ENCODE data around the gene CYB5RL. TPM values are rescaled to one million over a fixed set of nuclear protein-coding genes. Genes with fewer than 3 reads are reported as not detected.
A peak's percentile ranks its signal among the peaks of the same experiment; 100 is the strongest.
"Not testable (repeated sequence)": the region's sequence is repeated elsewhere in the genome, so short reads cannot be mapped to it uniquely, and the experiment has no call there.

CYB5RL gene
- total RNA-seq, 5 donors from 2014 or later (not counting 1 experiment from before 2014, with no cell fraction given): 5.7 to 11.5 (median 10.0) TPM

GRCh38 chr1:54237586-54237985, 37.8 kb upstream of the CYB5RL start:
- WGBS (ENCODE audit: insufficient coverage): 92% methylated on average over 7 of the region's 10 CpGs
- Histone ChIP-seq H3K27me3 (replicated peaks in 1 of 2; ENCODE audit: control insufficient read depth in 2 of 2, extremely low read depth in 1 of 2, insufficient read depth in 2 of 2, low read length in 1 of 2) (no peaks in the 10 kb centered on the region), H3K27ac (ENCODE audit: low read length) (no peak overlapping the region), H3K9me3 (no peaks in the 10 kb centered on the region), H3K4me1 (ENCODE audit: control insufficient read depth in 1 of 2, extremely low read depth in 1 of 2, insufficient read depth in 2 of 2, low read length in 2 of 2) (no peaks in the 10 kb centered on the region), H3K4me3 (ENCODE audit: control insufficient read depth in 1 of 2, extremely low read depth in 1 of 2, low read length in 1 of 2) (no peak overlapping the region), H3K36me3 (ENCODE audit: control insufficient read depth in 2 of 2, extremely low read depth in 1 of 2, insufficient read depth in 1 of 2, low read length in 1 of 2) (peaks cover 10 to 56% of the 10 kb centered on the region in 2 donors)
- DNase-seq: no peak
- no peak overlapping the region for H3K4me3 Mint-ChIP-seq
- no peaks in the 10 kb centered on the region for H3K9me3 Mint-ChIP-seq
- H3K27me3 Mint-ChIP-seq: no peaks in the 10 kb centered on the region
- POLR2A ChIA-PET: no interaction called here
- peaks cover 23% of the 10 kb centered on the region for H3K36me3 Mint-ChIP-seq
- CTCF ChIA-PET: no interaction called here
- no peak overlapping the region for H3K27ac Mint-ChIP-seq
- ATAC-seq (replicated peaks in 1 of 4): no peak
- no peaks in the 10 kb centered on the region for H3K4me1 Mint-ChIP-seq

DNA sequence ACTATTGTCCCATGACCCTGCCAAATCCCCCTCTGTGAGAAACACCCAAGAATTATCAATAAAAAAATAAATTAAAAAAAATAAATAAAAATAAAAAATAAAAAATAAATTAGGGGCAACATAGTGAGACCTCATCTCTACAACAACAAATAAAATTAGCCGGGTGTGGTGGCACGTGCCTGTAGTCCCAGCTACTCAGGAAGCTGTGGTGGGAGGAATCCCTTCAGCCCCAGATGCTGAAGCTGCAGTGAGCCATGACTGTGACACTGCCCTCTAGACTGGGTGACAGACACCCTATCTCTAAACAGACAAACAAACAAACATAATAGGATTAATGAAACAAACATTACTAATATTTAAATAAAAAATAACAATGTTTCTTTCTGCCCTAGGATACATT, 34.5 kb upstream of the CYB5RL start:
- Mint-ChIP-seq H3K9me3 (no peaks in the 10 kb centered on the region), H3K4me3 (no peak overlapping the region), H3K36me3 (peaks cover 26% of the 10 kb centered on the region), H3K27ac (no peak overlapping the region), H3K27me3 (no peaks in the 10 kb centered on the region), H3K4me1 (peaks cover 3 to 19% (median 11%) of the 10 kb centered on the region in 3 donors)
- Histone ChIP-seq H3K4me3 (ENCODE audit: control insufficient read depth in 1 of 2, extremely low read depth in 1 of 2, low read length in 1 of 2) (no peak overlapping the region), H3K4me1 (ENCODE audit: control insufficient read depth in 1 of 2, extremely low read depth in 1 of 2, insufficient read depth in 2 of 2, low read length in 2 of 2) (no peaks in the 10 kb centered on the region), H3K27me3 (replicated peaks in 1 of 2; ENCODE audit: control insufficient read depth in 2 of 2, extremely low read depth in 1 of 2, insufficient read depth in 2 of 2, low read length in 1 of 2) (no peaks in the 10 kb centered on the region), H3K9me3 (no peaks in the 10 kb centered on the region), H3K27ac (ENCODE audit: low read length) (no peak overlapping the region), H3K36me3 (ENCODE audit: control insufficient read depth in 2 of 2, extremely low read depth in 1 of 2, insufficient read depth in 1 of 2, low read length in 1 of 2) (peaks cover 6 to 37% of the 10 kb centered on the region in 2 donors)
- ChIA-PET POLR2A (no interaction called here), CTCF (no interaction called here)
- no peak for DNase-seq
- no CpG with 5 or more reads among the region's 2 CpGs for WGBS (ENCODE audit: insufficient coverage)
- no peak for ATAC-seq (replicated peaks in 1 of 4)

- H3K9me3 ChIP-seq; CTCF ChIA-PET; H3K27ac Mint-ChIP-seq; ATAC-seq (replicated peaks in 1 of 4); H3K4me1 ChIP-seq (ENCODE audit: control insufficient read depth in 1 of 2, extremely low read depth in 1 of 2, insufficient read depth in 2 of 2, low read length in 2 of 2); H3K9me3 Mint-ChIP-seq; H3K27me3 Mint-ChIP-seq; H3K4me3 ChIP-seq (ENCODE audit: control insufficient read depth in 1 of 2, extremely low read depth in 1 of 2, low read length in 1 of 2); POLR2A ChIA-PET; H3K4me3 Mint-ChIP-seq; H3K27me3 ChIP-seq (replicated peaks in 1 of 2; ENCODE audit: control insufficient read depth in 2 of 2, extremely low read depth in 1 of 2, insufficient read depth in 2 of 2, low read length in 1 of 2); H3K27ac ChIP-seq (ENCODE audit: low read length); DNase-seq: not testable (repeated sequence)
- Mint-ChIP-seq H3K4me1 (peaks cover 7 to 22% (median 13%) of the 10 kb centered on the region in 3 donors), H3K36me3 (peaks cover 23% of the 10 kb centered on the region)
- WGBS (ENCODE audit: insufficient coverage): 96% methylated on average over 4 of the region's 33 CpGs
- peaks cover 3 to 30% of the 10 kb centered on the region in 2 donors for H3K36me3 ChIP-seq (ENCODE audit: control insufficient read depth in 2 of 2, extremely low read depth in 1 of 2, insufficient read depth in 1 of 2, low read length in 1 of 2)
Observed at GRCh38 chr1:54233196-54233595, 33.4 kb upstream of the CYB5RL start.

DNA sequence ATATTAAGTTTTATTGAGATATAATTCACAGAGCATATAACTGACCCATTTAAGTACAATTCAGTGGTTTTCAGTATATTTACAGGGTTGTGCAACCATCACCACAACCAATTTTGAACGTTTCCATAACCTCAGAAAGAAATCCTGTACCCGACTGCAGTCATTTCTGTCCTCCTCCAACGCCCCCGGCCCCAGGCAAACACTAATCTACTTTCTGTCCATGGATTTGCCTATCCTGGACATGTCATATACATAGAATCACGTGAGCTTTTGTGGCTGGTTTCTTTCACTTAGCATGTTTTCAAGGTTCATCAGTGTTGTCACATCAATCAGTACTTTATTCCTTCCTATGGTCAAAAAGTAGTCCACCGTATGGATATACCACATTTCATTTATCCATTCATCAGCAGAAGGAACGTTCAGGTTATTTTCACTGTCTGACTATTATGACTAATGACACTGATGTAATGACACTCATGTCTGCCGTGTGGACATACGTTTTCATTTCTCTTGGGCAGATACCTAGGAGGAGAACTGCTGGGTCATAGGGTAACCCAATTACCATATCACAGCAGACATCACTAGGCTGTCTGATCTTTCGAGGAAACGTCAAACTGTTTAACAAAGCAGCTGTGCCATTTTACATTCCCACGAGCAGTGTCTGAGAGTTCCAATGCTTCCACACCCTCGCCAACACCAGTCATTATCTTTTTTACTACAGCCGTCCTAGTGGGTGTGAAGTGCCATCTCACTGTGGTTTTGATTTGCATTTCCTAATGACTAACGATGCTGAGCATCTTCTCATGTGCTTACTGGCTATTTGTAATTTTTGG, 30.9 kb upstream of the CYB5RL start:
- Histone ChIP-seq H3K27ac (ENCODE audit: low read length) (no peak overlapping the region), H3K27me3 (replicated peaks in 1 of 2; ENCODE audit: control insufficient read depth in 2 of 2, extremely low read depth in 1 of 2, insufficient read depth in 2 of 2, low read length in 1 of 2) (no peaks in the 10 kb centered on the region), H3K36me3 (ENCODE audit: control insufficient read depth in 2 of 2, extremely low read depth in 1 of 2, insufficient read depth in 1 of 2, low read length in 1 of 2) (peaks cover 0 to 12% of the 10 kb centered on the region in 2 donors), H3K4me1 (ENCODE audit: control insufficient read depth in 1 of 2, extremely low read depth in 1 of 2, insufficient read depth in 2 of 2, low read length in 2 of 2) (no peaks in the 10 kb centered on the region), H3K9me3 (no peaks in the 10 kb centered on the region), H3K4me3 (ENCODE audit: control insufficient read depth in 1 of 2, extremely low read depth in 1 of 2, low read length in 1 of 2) (no peak overlapping the region)
- peak in 1 of 35 experiments; percentile 23 for DNase-seq
- Mint-ChIP-seq H3K27me3 (no peaks in the 10 kb centered on the region), H3K9me3 (no peaks in the 10 kb centered on the region), H3K36me3 (peaks cover 13% of the 10 kb centered on the region), H3K4me3 (no peak overlapping the region), H3K27ac (peak overlapping the region; percentile 37 to 68), H3K4me1 (peaks cover 7 to 22% (median 13%) of the 10 kb centered on the region in 3 donors)
- ATAC-seq (replicated peaks in 1 of 4): peak in 2 of 4 experiments; percentile 29 to 35
- 67% methylated on average over 4 of the region's 15 CpGs for WGBS (ENCODE audit: insufficient coverage)
- CTCF ChIA-PET: no interaction called here
- POLR2A ChIA-PET: no interaction called here

DNA sequence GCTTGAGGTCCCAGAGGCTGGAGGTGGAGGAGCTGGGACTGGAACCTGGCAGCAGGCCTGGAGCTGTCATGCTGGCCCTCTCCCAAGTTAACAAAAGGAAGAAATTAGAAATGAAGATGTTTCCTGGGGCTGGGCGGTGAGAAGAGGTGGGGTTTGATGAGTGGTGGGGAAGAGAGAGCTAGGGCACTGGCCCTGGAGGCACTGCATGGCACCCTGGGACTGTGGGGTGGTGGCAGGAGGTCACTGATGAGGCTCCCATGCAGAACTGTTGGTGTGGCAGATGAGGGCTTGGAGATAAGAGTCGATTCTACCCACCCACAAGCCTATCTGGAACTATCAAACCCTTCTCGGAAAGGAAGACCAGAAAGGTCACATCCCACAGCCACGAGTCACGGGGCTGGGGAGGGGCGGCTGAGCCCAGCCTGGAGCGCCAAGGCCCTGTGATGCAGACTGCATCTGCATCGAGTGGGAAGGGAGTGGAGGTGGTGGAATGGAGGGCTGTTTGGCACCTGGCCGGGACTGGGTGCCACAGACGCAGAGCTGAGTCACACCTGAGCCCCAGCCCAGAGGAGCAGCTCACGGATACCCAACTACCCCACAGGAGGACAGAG, 29.6 kb upstream of the CYB5RL start:
- POLR2A ChIA-PET: no interaction called here
- WGBS (ENCODE audit: insufficient coverage): 86% methylated on average over 3 of the region's 11 CpGs
- CTCF ChIA-PET: no interaction called here
- Histone ChIP-seq H3K4me1 (ENCODE audit: control insufficient read depth in 1 of 2, extremely low read depth in 1 of 2, insufficient read depth in 2 of 2, low read length in 2 of 2) (no peaks in the 10 kb centered on the region), H3K27ac (ENCODE audit: low read length) (no peak overlapping the region), H3K4me3 (ENCODE audit: control insufficient read depth in 1 of 2, extremely low read depth in 1 of 2, low read length in 1 of 2) (no peak overlapping the region), H3K9me3 (no peaks in the 10 kb centered on the region), H3K36me3 (ENCODE audit: control insufficient read depth in 2 of 2, extremely low read depth in 1 of 2, insufficient read depth in 1 of 2, low read length in 1 of 2) (peaks cover 0 to 15% of the 10 kb centered on the region in 2 donors), H3K27me3 (replicated peaks in 1 of 2; ENCODE audit: control insufficient read depth in 2 of 2, extremely low read depth in 1 of 2, insufficient read depth in 2 of 2, low read length in 1 of 2) (no peaks in the 10 kb centered on the region)
- Mint-ChIP-seq H3K4me3 (no peak overlapping the region), H3K9me3 (no peaks in the 10 kb centered on the region), H3K36me3 (peaks cover 16% of the 10 kb centered on the region), H3K4me1 (peaks cover 7 to 22% (median 13%) of the 10 kb centered on the region in 3 donors), H3K27ac (peak overlapping the region; percentile 48 to 72), H3K27me3 (no peaks in the 10 kb centered on the region)
- ATAC-seq (replicated peaks in 1 of 4) (peak in 3 of 4 experiments; percentile 20 to 49 (median 27)), DNase-seq (no peak)

GRCh38 chr1:54228638-54229079, 28.8 kb upstream of the CYB5RL start:
- CTCF ChIA-PET: no interaction called here

More at GRCh38 chr1:54228638-54229079, 28.8 kb upstream of the CYB5RL start:
- Histone ChIP-seq H3K4me1 (ENCODE audit: control insufficient read depth in 1 of 2, extremely low read depth in 1 of 2, insufficient read depth in 2 of 2, low read length in 2 of 2) (no peaks in the 10 kb centered on the region), H3K9me3 (no peaks in the 10 kb centered on the region), H3K4me3 (ENCODE audit: control insufficient read depth in 1 of 2, extremely low read depth in 1 of 2, low read length in 1 of 2) (no peak overlapping the region), H3K27ac (ENCODE audit: low read length) (no peak overlapping the region), H3K27me3 (replicated peaks in 1 of 2; ENCODE audit: control insufficient read depth in 2 of 2, extremely low read depth in 1 of 2, insufficient read depth in 2 of 2, low read length in 1 of 2) (no peaks in the 10 kb centered on the region), H3K36me3 (ENCODE audit: control insufficient read depth in 2 of 2, extremely low read depth in 1 of 2, insufficient read depth in 1 of 2, low read length in 1 of 2) (peaks cover 0 to 19% of the 10 kb centered on the region in 2 donors)
- peaks cover 7 to 22% (median 13%) of the 10 kb centered on the region in 3 donors for H3K4me1 Mint-ChIP-seq
- no peaks in the 10 kb centered on the region for H3K27me3 Mint-ChIP-seq
- peak overlapping the region in 1 of 2 donors; percentile 72 for H3K27ac Mint-ChIP-seq
- DNase-seq: no peak
- peaks cover 16% of the 10 kb centered on the region for H3K36me3 Mint-ChIP-seq
- no peak overlapping the region for H3K4me3 Mint-ChIP-seq
- POLR2A ChIA-PET: no interaction called here
- 95% methylated on average over 12 of the region's 13 CpGs for WGBS (ENCODE audit: insufficient coverage)
- H3K9me3 Mint-ChIP-seq: no peaks in the 10 kb centered on the region
- ATAC-seq (replicated peaks in 1 of 4): no peak

Measured in T-cell (primary cell).